ENCODE data around the gene CLEC1B. TPM values are rescaled to one million over a fixed set of nuclear protein-coding genes. Genes with fewer than 3 reads are reported as not detected.

Gene CLEC1B
- total and polyA plus RNA-seq, 8 donors: 0.92 TPM; not detected in 7

DNA sequence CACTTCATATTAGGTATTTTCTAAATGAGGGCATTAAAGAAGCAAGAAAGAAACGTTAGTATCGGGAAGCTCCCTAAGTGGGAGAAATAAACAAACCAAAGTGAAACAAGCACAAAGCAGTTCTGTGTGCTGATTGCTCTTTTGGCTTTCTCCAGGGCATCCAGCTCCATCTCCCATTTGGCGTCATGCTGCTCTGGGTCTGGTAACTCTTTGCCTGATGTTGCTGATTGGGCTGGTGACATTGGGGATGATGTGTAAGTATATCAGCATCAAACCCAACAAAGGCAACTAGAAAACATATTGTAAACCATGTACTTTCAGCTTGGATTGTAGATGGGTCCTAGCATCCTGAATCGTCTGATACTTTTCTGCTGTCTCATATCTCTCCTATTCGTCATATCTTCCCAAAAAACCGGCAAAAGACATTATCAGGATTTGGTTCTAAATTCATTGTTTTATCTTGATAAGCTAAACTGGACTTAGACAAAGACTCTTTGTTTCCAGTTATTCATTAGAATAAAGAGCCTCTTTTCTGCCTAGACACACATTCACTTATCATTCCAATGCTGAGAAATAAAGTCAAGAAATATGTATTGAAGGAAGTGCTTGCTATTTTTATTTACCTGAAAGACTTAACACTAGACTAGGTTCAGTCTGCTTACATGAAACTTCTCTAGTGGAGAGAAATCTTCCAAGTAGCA is 13.9 kb upstream of the CLEC1B start:
- Histone ChIP-seq H3K36me3 (no peaks in the 10 kb centered on the region), H3K4me3 (no peak overlapping the region), H3K27me3 (no peaks in the 10 kb centered on the region), H3K9me3 (no peaks in the 10 kb centered on the region), H3K4me1 (no peaks in the 10 kb centered on the region), H3K27ac (no peak overlapping the region)
- DNase-seq: no peak
- 52 to 63% (median 55%) methylated on average over 6 of the region's 6 CpGs for WGBS, 5 donors
- TF ChIP-seq, protein P1, sequence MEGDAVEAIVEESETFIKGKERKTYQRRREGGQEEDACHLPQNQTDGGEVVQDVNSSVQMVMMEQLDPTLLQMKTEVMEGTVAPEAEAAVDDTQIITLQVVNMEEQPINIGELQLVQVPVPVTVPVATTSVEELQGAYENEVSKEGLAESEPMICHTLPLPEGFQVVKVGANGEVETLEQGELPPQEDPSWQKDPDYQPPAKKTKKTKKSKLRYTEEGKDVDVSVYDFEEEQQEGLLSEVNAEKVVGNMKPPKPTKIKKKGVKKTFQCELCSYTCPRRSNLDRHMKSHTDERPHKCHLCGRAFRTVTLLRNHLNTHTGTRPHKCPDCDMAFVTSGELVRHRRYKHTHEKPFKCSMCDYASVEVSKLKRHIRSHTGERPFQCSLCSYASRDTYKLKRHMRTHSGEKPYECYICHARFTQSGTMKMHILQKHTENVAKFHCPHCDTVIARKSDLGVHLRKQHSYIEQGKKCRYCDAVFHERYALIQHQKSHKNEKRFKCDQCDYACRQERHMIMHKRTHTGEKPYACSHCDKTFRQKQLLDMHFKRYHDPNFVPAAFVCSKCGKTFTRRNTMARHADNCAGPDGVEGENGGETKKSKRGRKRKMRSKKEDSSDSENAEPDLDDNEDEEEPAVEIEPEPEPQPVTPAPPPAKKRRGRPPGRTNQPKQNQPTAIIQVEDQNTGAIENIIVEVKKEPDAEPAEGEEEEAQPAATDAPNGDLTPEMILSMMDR (IDR thresholded peaks at IDR 0.05): no peak
- no peak for TF ChIP-seq EP300 (IDR thresholded peaks at IDR 0.05)
- TF ChIP-seq POLR2AphosphoS5 (IDR thresholded peaks at IDR 0.05): no peak
- no peak for TF ChIP-seq POLR2A (IDR thresholded peaks at IDR 0.05)
- intact Hi-C loops (cut with DNase I; ENCODE audit: low total_unique reads): no loop called here

DNA sequence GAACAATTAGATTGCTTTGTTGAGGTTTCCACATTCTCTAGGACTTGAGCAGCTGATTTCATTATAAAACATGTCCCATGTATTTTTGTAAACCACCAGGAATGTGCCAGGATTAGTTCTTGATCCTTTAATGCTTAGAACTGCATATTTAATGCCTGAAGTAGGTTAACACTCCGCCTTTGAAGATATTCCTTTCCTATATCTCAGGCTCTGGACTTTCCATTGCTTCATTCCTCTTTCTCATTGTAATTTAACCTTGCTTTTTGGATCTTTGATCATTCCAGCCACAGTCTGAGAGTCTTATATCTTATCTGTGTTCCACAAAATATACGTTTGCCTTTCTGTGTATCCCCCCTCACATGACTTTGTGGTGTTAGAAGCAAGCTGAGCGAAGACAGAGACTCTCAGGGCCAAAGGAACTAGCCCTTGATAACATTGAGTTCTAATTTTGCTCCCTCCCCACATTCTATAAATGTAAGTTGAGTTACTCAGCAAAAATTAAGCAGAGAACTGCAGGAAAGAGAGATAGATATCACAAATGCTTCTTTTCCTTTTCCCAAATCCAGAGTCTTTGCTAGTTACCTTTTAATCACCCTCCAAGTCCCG is 2.4 kb upstream of the CLEC1B start:
- Histone ChIP-seq H3K36me3 (no peaks in the 10 kb centered on the region), H3K9me3 (no peaks in the 10 kb centered on the region), H3K4me1 (no peaks in the 10 kb centered on the region), H3K27me3 (no peaks in the 10 kb centered on the region), H3K27ac (no peak overlapping the region), H3K4me3 (no peak overlapping the region)
- TF ChIP-seq EP300 (IDR thresholded peaks at IDR 0.05) (no peak), POLR2A (IDR thresholded peaks at IDR 0.05) (no peak), POLR2AphosphoS5 (IDR thresholded peaks at IDR 0.05) (no peak)
- TF ChIP-seq, protein P1 (IDR thresholded peaks at IDR 0.05): no peak
- 58 to 67% (median 61%) methylated on average over 4 of the region's 4 CpGs for WGBS, 5 donors
- DNase-seq: no peak
- intact Hi-C loops (cut with DNase I; ENCODE audit: low total_unique reads): no loop called here

DNA sequence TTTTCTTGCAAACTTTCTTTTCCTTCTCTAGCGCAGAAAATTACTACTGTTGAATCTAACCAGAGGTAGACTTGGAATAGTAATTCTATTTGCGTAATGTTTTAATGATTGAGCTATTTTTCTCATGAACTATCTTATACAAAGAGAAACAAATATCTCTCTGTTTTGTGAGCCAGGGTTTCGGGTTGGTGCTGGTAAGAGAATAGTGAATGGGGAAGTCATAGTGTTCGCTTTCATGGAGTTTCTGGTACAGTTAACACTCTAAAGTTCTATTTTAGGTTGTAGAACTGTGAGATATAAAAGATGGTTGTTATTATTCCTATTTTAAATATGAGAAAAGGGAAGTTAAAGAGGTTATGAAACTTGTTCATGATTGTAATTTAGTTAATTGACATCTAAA is 6.6 kb downstream of the CLEC1B start:
- DNase-seq: no peak
- WGBS, 5 donors: 72 to 83% (median 78%) methylated on average over 4 of the region's 4 CpGs
- no peak overlapping the region for H3K27ac ChIP-seq
- intact Hi-C loops (cut with DNase I; ENCODE audit: low total_unique reads): no loop called here
- TF ChIP-seq EP300 (IDR thresholded peaks at IDR 0.05) (no peak), POLR2A (IDR thresholded peaks at IDR 0.05) (no peak), POLR2AphosphoS5 (IDR thresholded peaks at IDR 0.05) (no peak)
- TF ChIP-seq, protein P1 (IDR thresholded peaks at IDR 0.05): no peak
- no peak overlapping the region for H3K4me3 ChIP-seq
- no peaks in the 10 kb centered on the region for H3K9me3 ChIP-seq
- H3K36me3 ChIP-seq: no peaks in the 10 kb centered on the region
- no peaks in the 10 kb centered on the region for H3K4me1 ChIP-seq
- H3K27me3 ChIP-seq: no peaks in the 10 kb centered on the region

DNA sequence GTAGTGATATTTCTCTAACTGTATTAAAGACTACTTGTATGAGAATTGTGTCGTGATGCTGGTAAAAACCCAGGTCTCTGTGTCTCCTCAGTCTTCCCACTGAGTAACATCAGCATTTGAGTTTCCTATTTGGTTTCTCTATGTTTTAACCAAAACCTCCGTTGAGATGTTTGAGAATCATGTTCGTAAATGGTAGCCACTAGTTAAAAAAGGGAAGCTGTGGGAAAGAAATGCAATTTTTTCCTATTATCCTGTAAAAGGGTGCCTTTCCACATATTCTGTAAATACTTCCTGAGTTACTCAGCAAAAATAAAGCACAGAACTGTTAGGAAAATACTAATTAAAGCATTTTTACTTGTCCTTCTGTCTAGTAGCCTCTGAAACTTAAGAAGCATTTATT is 7.0 kb downstream of the CLEC1B start:
- intact Hi-C loops (cut with DNase I; ENCODE audit: low total_unique reads): no loop called here
- H3K27ac ChIP-seq: no peak overlapping the region
- 63 to 78% (median 75%) methylated on average over 3 of the region's 3 CpGs for WGBS, 5 donors

More for the DNA sequence above, 7.0 kb downstream of the CLEC1B start:
- Histone ChIP-seq H3K9me3 (no peaks in the 10 kb centered on the region), H3K4me1 (no peaks in the 10 kb centered on the region), H3K4me3 (no peak overlapping the region), H3K27me3 (no peaks in the 10 kb centered on the region), H3K36me3 (no peaks in the 10 kb centered on the region)
- TF ChIP-seq POLR2AphosphoS5 (IDR thresholded peaks at IDR 0.05) (no peak), EP300 (IDR thresholded peaks at IDR 0.05) (no peak), POLR2A (IDR thresholded peaks at IDR 0.05) (no peak)
- TF ChIP-seq, protein P1 (IDR thresholded peaks at IDR 0.05): no peak
- DNase-seq: no peak
